ENCODE measurements around the gene SKIC8. TPM values are rescaled to one million over a fixed set of nuclear protein-coding genes. Genes with fewer than 3 reads are reported as not detected.

Gene SKIC8
- total and polyA plus RNA-seq, 12 donors = 45.9 to 137 (median 64.1) TPM

GRCh38 chr15:78317145-78317836 is 17.9 kb upstream of the SKIC8 start:
- intact Hi-C loops (cut with DNase I) = no loop called here
- WGBS, 4 donors = 76 to 87% (median 81%) methylated on average over 5 to 8 of the region's 8 CpGs
- Histone ChIP-seq H3K27me3 (no peaks in the 10 kb centered on the region), H3K4me1 (replicated peaks in 1 of 2) (no peaks in the 10 kb centered on the region), H3K36me3 (replicated peaks in 1 of 2) (no peaks in the 10 kb centered on the region), H3K9me3 (replicated peaks in 1 of 3) (no peaks in the 10 kb centered on the region), H3K27ac (no peak overlapping the region), H3K4me3 (no peak overlapping the region)
- TF ChIP-seq POLR2A (IDR thresholded peaks at IDR 0.05) = no peak
- TF ChIP-seq, protein P1, sequence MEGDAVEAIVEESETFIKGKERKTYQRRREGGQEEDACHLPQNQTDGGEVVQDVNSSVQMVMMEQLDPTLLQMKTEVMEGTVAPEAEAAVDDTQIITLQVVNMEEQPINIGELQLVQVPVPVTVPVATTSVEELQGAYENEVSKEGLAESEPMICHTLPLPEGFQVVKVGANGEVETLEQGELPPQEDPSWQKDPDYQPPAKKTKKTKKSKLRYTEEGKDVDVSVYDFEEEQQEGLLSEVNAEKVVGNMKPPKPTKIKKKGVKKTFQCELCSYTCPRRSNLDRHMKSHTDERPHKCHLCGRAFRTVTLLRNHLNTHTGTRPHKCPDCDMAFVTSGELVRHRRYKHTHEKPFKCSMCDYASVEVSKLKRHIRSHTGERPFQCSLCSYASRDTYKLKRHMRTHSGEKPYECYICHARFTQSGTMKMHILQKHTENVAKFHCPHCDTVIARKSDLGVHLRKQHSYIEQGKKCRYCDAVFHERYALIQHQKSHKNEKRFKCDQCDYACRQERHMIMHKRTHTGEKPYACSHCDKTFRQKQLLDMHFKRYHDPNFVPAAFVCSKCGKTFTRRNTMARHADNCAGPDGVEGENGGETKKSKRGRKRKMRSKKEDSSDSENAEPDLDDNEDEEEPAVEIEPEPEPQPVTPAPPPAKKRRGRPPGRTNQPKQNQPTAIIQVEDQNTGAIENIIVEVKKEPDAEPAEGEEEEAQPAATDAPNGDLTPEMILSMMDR (IDR thresholded peaks at IDR 0.05) = no peak
- peak in 1 of 7 donors; percentile 20 for DNase-seq

DNA sequence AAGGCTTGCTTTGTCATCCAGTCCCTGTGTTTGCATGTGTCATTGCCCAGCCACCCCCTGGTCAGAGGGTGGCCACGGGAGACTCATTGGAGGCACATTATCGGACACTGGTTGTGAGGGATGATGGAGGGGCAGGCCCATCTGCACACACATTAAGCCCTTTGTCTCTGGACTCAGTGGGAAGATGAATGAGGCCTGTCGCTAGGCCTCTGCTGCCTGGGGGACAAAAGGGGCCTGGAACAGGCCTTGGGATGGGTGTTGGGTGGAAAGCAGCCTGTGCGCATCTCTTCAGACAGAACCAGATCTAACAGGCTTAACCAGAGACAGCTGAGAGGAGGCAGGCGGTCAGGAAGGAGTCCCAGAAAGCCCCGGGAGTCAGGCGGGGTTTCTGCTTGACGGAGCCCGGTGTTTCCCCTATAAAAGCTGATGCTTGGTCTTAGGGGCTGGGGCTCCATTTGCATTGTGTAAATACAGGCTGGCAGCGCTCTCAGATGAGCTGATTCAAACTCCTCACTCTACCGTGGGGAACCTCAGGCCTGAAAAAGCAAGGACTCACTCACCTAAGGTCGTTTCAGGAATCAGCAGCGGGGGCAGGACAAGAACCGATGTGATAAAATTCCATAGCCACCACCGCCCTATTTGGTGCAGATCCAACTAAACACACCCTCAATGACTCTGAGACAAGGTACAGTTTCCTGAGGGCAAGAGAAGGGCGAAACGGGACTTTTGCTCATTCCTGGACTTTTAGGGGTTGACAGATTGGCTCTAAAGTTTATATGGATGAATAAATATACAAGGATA is 17.1 kb upstream of the SKIC8 start:
- Histone ChIP-seq H3K4me1 (replicated peaks in 1 of 2) (no peaks in the 10 kb centered on the region), H3K27me3 (no peaks in the 10 kb centered on the region), H3K9me3 (replicated peaks in 1 of 3) (no peaks in the 10 kb centered on the region), H3K4me3 (no peak overlapping the region), H3K36me3 (replicated peaks in 1 of 2) (no peaks in the 10 kb centered on the region), H3K27ac (no peak overlapping the region)
- intact Hi-C loops (cut with DNase I) = no loop called here
- DNase-seq = no peak
- no peak for TF ChIP-seq POLR2A (IDR thresholded peaks at IDR 0.05)
- TF ChIP-seq, protein P1 (IDR thresholded peaks at IDR 0.05) = no peak
- WGBS, 4 donors = 74 to 79% (median 75%) methylated on average over 16 to 17 of the region's 17 CpGs

- WGBS, 4 donors = 57 to 81% (median 71%) methylated on average over 7 of the region's 7 CpGs
- intact Hi-C loops (cut with DNase I) = no loop called here
- DNase-seq = no peak
- H3K4me3 ChIP-seq = no peak overlapping the region
- no peaks in the 10 kb centered on the region for H3K36me3 ChIP-seq (replicated peaks in 1 of 2)
- no peak overlapping the region for H3K27ac ChIP-seq
- H3K4me1 ChIP-seq (replicated peaks in 1 of 2) = no peaks in the 10 kb centered on the region
- TF ChIP-seq, protein P1 (IDR thresholded peaks at IDR 0.05) = no peak
- TF ChIP-seq POLR2A (IDR thresholded peaks at IDR 0.05) = no peak
- H3K9me3 ChIP-seq (replicated peaks in 1 of 3) = no peaks in the 10 kb centered on the region
- H3K27me3 ChIP-seq = no peaks in the 10 kb centered on the region
Observed at GRCh38 chr15:78315686-78316282, 16.4 kb upstream of the SKIC8 start.

DNA sequence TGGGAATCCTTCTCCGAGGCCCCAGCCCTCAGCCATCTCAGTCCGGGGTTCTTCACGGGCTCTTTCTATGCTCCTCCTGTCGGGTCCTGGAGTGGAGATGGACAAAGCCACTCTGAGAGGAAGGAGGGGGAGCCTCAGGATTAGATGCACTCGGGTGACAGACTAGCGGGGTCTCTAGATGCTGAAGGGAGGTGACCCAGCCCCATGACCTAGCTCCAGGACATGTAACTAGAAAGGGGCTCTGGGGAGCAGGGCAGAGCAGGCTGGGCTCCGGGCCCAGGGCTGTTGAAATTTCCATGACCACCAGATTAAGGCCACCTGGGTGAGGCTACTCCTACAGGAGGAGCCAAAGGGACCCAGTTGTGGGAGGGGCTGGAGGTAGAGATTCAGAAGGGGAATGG is 14.8 kb upstream of the SKIC8 start:
- DNase-seq = no peak
- H3K4me3 ChIP-seq = no peak overlapping the region
- H3K27ac ChIP-seq = no peak overlapping the region
- H3K36me3 ChIP-seq (replicated peaks in 1 of 2) = no peaks in the 10 kb centered on the region
- intact Hi-C loops (cut with DNase I) = no loop called here
- no peaks in the 10 kb centered on the region for H3K9me3 ChIP-seq (replicated peaks in 1 of 3)
- H3K27me3 ChIP-seq = no peaks in the 10 kb centered on the region
- 79 to 90% (median 82%) methylated on average over 5 to 7 of the region's 7 CpGs for WGBS, 4 donors
- TF ChIP-seq, protein P1 (IDR thresholded peaks at IDR 0.05) = no peak
- no peak for TF ChIP-seq POLR2A (IDR thresholded peaks at IDR 0.05)
- no peaks in the 10 kb centered on the region for H3K4me1 ChIP-seq (replicated peaks in 1 of 2)

Measured in adrenal gland (tissue), 12 donors.